ENCODE measurements around the gene PPY.
"Not testable (repeated sequence)": the region's sequence is repeated elsewhere in the genome, so short reads cannot be mapped to it uniquely, and the experiment has no call there.

Gene PPY

DNA sequence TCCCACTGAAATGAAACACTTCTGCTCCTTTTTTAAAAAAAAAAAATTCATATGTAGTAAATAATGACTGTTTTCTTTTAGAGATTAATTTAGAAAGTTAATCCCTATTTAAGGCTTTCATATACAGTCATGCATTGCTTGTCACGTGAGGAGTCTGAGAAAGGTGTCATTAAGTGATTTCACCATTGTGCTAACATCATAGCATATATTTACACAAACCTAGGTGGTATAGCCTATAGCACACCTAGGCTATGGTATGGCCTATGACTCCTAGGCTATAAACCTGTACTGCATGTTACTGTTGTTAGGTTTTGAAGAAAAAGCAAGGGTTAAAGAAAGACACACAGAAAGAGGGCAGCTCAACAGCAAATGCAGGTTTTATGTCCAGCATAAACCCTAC lies 13.7 kb downstream of the PPY start:
- DNase-seq = no peak

DNA sequence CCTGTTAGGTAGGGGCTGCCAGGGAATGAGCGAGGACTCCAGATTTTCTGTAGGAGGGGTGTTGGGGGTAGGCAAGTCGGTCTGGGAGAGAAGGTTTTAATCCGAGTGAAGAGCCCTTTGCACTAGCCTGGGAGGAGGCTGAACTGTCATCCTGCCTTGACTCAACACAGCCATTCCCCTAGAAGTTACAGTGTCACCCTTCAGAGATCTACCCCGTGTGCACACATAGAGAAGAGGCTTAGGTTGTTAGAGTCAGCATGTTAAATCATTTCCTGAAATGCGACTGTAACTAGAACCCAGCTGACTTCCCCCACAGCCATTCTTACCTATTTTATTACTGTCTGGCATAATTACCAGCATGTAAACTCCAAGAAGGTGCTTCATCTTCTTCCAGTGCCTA lies 14.3 kb downstream of the PPY start:
- not testable (repeated sequence) for DNase-seq

DNA sequence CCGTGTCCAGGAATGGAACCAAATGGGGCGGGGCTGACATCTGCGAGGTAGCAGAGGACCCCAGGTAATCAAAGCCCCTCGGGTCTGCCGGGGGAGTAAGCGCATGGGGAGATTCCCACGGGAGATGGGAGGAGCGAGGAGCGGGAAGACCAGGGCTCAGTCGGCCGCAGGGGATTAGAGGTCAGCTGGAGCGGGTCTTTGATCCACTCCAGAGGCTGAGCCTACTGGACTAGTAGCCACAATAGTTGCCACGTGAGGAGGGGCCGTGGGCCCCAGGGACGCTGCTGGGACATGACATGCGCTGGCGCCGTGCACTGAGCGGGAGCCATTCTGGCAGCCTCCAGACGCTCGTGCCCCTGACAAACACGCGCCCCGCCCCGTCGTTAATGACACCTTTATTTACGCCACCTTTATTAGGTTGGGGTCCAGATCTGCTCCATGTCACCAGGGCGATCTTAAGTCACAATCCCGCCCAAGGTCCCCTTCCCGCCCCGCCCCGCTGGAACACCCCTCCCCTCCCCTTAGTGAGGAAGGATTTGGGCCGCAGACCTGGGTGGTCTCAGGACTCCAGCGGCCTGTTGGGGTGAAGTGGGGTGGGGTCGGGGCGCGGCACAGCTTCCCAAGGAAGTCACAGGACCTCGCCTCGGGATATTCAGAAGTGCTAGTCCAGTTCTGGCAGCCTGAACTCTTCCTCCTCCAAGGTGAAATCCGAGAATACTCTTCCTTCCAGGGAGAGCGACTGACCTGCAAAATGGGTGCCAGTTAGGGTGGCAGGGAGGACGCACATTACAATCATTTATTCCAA lies 15.0 kb downstream of the PPY start:
- no peak for DNase-seq

DNA sequence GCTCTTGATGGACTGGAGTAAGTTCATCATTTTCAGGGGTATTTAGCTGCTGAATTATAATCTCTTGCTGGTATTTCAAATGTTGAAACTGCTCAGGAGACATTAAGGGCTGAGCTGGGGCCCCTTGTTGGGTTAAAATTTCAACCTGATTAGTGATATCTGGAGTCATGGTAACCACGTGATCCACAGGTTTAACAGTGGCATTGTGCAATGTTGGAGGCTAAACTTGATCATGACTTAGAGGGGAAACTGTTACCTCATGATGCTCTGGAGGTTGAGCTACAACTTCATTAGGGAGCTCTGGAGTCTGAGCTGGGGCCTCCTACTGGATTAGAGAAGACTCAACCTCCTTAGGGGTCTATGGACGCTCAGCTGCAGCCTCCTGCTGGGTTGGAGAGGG lies 17.7 kb downstream of the PPY start:
- DNase-seq = no peak

DNA sequence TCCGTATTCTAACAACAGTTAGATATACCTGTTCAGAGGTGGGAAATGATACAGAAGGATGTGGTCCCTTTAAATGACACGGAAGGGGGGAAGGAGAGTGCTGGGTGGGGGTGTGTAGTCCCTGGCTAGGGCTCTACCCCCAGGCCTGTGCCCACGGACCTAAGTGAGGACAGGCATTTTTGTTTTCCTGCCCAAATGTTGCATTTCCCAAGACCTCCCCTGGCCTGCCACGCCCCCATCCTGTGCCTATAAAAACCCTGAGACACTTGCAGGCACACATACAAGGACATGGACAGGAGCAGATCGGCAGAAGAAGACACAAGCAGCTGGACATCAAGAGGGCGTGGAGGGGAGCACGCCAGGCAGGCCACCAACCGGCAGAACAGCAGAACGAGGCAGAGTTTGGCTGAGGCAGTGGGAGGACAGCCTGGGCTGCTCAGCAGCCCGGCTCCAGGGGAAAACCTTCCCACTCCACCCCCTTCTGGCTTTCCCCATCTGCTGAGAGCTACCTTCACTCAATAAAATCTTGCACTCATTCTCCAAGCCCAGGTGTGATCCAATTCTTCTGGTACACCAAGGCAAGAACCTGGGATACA lies 21.7 kb downstream of the PPY start:
- DNase-seq = no peak

DNA sequence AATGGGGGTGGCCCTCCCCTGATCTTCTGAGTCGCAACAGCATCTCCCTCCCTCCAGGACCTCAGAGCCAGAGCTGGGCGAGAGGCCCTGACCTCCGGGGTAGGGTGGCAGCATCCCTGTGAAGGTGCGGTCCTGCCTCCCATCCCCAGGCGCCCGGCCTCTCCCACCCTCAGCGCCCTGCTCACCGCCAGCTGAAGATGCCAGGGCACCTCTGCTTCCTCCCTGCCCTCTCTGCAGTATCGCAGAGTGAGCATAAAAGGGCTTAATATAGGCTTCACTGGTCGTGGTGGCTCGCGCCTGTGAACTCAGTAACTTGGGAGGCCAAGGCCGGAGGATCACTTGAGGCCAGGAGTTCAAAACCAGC lies 24.3 kb downstream of the PPY start:
- DNase-seq = no peak

DNA sequence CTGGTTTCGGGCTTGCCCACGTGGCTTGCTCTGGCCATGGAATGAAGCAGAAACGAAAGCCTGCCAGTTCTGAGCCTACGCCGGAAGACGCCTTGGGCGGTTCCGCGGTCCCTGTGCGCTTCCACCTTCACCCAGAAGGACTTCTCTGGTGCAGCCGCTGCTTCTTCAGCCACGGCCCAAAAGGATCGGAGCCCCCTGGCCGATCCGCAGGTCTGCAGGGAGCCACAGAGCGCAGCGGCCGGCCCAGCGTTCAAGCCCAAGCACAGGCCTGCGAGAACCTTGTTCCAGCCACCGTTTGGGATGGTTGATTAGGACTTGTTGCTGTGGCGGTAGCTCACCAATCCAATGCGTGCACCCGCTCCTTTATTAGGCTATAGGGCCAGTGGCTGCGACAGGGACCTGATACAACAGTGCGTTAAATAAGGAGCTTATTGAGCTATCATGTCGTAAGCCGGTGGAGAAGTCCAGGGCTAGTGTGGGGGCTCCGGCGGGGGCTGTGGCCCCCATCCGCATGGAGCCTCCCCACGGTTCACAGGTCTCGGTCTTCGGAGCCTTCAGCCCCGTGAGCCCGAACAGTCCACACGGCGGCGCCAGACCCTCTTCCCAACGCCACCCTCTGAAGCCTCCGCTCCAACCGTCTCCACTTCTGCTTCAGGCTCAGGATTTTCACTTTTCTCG lies 24.8 kb downstream of the PPY start:
- no peak for DNase-seq

DNA sequence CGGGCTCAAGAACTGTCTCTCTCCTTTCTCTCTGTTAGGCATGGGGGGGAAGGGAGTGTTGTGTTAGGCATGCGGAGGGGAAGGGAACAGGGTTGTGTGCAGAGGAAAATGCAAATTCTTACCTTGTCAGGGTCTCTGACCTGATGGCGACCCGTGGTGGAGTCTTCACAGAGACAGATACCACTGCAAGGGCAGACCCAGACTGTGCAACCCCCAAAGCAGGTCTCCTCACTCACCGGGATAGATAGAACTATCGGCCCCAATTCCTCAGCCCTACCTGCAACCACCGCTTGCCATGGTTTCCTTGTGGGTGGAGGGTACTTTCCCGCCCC lies 25.3 kb downstream of the PPY start:
- no peak for DNase-seq

DNA sequence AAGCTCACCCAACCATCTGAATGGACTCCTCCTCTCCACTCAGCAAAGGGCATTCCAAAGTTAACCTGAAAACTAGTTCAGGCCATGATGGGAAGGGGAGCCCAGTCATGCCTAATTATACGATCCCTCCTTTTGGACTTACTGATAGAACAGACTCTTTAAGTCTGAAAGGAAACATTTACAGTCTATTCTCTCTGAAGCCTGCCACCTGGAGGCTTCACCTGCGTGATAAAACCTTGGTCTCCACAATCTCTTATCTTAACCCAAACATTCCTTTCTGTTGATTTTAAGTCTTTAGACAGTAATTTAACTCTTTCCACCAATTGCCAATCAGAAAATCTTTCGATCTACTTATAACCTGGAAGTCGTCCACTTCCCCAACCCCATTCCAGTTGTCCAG lies 25.9 kb downstream of the PPY start:
- DNase-seq = no peak

DNA sequence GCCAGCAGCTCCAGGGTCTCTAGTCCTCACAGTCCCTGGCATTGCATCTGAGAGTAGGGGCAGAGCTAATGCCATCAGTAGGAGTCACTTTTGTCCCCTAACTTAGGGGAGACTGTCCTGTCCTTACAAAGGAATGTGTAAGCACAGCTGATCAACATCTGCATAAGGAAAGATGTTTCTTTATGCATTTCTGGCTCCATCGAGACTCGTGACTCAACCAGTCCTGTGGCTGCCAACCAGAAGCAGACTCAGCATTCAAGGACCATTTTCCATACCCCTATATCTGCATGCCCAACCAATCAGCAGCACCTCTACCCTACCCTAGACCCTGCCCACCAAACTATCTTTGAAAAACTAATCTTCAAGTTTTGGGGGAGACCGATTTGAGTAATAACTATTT lies 26.7 kb downstream of the PPY start:
- DNase-seq = no peak

DNA sequence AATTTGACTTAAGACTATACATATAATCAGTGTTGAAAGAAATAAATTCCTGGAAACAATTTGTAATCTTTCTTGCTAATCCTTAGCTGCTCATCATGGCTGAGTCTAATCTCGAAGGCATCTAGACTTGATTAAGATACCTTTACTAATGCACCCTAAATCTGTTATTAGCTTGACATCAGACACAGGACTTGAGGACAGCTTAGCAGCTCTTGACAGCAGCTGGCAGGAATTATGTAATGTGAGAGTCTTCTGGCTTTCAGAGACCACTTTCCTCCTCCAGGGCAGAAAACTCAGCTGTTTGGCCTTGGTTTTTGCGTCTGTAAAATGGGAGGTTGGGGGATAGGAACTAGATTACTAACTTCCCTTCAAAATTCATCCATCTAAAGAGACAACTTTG lies 27.8 kb downstream of the PPY start:
- no peak for DNase-seq

DNA sequence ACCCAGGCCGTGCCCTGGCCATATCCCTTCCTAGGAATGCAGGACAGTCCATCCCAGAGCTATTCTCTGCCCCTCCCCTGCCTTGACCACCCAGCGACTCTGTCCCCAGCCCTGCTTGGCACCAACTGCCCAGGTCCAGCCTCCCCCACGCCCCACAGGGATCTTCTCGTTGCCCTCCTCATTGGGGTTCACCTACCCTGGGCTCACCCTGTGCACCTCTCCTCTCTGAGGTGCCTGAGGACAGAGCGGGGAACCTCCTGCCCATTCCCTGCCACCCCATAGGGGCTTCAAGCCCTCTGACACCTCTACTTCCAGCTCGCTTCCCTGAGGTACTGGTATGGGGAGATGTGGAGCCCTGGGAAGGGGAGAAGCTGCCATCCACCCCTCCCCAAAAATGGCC lies 28.7 kb downstream of the PPY start:
- no peak for DNase-seq

DNA sequence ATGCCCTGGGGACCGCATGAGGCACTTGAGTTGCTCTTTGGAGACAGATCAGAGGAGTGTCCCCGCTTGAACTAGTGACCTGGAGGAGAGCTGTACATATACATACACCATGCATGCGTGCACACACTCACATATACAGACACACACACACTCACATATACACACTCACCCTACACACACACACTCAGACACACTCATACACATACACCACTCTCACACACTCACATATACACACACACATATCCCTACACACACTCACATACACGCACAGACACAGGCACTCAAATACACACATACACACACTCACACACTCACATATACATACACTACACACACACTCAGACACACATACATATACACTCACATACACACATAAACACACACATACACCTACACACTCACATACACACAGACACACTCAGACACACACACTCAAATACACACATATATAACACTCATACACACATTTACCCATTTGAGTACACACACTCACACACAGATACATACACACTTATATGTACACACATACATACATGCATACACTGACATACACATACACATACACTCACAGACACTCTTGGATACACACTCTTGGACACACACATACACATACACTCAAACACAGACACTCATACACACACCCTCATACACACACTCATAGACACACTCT lies 29.5 kb downstream of the PPY start:
- no peak for DNase-seq

DNA sequence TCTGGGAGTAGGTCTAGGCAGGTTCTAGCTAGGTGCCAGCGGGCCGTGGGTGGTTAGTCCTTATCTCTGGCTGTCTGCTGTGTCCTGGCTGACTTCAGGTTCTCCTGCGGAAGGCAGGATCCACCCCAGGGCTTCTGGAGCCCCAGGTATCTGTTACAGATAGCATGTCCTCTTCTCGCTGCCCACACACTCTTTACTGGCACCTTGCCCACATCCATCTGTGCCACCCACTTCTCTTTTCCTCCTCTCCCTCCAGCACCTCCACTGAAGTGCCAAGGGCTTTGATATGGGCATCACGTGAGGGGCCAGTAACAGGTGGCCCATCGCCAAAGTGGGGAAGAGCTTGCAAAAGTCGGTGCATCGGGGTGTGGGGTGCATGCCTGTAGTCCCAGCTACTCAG lies 30.4 kb downstream of the PPY start:
- DNase-seq = no peak

DNA sequence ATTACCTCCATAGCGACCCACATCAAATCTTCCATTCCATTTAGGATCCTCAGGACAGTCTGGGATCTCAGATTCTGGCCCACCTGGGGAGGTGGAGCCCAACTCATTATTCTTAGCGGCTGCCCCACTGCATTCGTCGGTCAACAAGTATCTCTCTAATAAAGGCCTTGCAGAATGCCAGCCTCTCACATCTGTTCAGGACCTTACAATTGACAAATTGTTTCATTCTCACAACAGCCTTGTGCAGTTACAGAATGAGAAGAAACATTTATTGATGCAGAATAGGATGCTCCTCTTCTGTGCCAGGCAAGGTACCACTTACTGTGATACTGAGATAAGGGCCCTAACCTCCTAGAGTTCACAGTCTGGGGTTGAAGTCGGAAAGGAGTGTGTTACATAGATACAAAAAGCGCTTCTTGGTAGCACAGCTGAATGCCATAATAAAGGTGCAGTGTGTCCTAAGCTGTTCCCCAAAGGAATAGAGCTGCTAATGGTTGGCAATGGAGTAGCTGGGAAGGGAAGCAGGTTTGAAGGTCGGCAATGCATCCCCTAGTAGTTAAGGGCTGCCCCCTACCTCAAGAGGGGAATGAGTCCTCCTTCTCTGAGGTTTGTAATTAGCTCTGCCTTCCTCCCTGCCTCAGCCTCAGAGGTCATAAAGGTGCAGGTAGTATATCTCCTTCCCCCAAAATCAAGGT lies 32.6 kb downstream of the PPY start:
- no peak for DNase-seq

DNA sequence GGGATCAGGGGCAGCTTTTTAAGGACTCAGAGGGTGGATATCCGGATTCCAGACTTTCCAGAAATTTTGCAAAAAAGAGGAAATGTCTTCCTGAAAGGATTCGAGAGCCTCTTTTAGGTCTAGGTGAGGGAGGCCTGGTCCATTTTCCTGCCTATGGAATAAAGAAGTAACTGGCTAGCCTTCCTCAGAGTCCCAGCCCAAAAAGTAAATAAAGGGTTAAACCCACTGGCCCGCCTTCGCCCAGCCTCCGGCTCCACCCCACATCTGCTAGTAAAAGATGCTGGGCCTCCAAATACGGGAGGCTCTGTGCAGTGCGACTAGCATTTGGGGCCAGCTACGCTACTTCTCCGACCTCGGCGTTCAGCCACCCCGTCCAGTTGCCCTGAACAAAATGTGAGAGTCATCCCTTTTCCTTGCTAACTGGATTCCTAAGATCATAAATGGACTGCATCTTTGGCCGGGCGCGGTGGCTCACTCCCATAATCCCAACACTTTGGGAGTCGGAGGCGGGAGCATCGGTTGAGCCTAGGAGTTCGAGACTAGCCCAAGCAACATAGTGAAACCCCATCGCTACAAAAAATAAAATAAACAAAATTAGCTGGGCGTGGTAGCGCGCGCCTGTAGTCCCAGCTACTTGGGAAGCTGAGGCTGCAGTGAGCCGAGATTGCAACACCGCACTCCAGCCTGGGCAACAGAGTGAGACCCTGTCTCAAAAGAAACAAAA lies 34.1 kb downstream of the PPY start:
- peak; percentile 89 for DNase-seq

DNA sequence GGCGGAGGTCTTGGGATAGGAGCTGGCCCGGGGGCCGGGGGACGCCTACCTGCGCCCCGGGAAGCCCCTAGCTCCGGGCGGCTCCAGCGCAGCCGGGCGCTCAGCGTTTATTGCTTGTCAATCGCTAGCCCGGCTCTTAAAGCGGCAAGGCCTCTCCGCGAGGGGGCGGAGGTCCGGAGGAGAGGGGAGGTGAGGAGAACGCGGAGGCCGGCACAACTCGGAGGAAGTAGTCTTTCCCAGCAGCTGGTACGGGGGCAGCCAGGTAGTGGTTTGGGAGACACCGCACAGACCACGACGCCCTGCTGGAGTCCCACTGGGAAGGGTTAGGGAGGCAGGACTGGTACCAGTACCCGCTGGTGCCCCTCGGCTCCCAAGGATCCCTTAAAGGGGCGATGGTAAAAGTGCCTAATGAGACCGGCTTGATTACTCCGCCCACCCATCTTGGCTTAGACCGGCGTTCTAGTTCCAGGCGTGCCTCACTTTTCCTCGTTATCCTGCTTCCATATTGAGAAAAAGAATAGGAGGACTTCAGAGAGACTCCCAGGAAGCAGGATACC lies 34.8 kb downstream of the PPY start, which contains the start of gene MPP2:
Gene MPP2 (minus strand): TSS at position 112 of the 557 bp plus-strand sequence. CDS start 3,076 bp downstream, outside the sequence.
- peak; percentile 66 for DNase-seq

DNA sequence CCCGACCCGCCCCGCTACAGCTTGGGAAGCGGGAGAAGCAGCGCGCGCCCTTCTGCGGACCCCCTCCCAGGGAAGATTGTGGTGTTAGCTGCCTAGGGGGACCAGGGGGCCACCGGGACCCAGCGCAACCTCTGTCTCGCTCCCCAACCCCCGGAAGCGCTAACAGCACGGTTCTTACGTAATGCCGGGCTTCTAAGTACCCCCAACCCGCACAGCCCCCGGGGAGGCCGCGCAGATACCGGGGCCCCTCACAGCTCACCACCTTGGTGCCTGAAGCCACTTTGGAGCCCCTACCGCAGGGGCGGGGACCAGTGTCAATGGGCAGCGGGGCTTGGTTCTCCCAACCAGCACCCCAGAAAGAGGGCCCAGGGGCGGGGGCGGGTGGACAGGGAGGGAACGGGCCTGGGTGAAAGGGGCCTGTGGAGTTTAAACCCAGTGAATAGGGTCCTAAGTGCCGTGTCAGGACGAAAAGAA lies 35.3 kb downstream of the PPY start:
- no peak for DNase-seq

DNA sequence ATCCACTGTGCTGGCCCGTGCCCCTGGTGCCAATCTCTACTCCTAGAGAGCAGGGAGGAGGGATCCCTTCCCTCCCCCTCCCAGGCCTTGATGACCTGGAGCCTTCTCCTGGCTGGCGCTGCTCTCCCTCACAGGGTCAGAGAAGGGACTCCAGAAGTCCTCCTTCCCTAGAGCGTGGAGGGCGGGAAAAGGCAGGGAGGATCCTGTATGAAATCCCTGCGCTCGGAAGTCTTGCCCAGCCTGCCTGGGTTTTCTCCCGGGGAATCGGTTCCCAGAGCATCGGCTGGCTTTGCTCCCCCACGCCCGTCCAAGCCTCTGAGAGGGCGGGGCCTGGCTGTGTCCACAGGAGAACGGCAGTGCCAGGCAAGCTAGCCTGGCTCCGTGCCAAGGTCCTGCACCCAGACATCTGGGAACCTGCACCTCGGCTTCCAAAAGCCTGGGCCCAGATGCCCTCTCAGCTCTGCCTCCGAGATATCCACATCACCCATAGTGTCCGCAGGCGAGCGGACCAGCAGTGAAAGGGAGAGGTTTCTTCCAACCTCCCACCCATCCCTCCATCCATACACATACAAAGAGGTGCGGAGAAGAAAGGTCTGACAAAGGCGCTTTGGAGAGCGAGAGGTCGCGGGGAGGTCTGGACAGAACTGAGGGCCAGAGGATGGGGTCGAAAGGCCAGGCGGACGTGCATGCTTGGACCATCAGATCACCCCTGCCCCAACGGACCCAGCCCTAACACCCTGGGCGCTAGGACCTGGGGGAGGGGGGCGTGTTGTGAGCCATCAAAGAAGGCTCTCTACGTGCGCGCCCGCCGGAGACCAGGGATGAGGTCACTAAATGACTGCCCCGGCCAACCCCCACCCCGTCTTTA lies 36.1 kb downstream of the PPY start:
- peak; percentile 81 for DNase-seq

DNA sequence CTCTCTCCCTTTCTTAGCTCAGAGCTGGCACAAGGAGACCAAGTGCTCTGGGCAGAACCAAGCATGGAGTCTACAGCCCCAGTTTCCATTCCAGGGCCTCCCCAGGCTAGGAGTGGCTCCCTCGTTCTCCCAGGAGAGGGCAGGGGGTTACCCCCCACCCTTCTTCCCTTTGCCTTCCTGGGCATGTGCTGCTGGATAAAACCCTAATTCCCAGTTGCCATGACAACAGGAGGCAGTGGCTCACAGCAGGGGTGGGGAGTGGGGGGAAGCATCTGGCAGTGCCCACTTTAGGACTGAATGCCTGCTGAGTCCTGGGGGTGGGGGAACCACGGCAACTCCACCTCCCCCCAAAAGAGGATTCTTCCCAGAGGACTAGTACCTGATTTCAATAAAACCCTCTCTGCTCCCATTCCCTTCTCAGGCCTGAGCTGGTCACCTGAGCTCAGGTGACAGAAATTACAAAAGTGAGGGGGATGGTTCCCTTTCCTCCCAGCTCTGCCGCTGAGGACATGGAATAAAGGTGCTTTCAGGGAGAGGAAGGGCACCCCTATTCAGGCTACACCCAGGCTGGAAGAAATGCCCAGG lies 36.8 kb downstream of the PPY start:
- peak; percentile 38 for DNase-seq

Data from NCI-H2227 treated with DMSO at 0.1 percent for 48 hours (cell line).